AG04450 (cell line): ENCODE measurements around the gene ATP10B. TPM values are rescaled to one million over a fixed set of nuclear protein-coding genes. Genes with fewer than 3 reads are reported as not detected.

Experiments used
- CTCF ChIA-PET: fragments of 300-600, 350-600 bp; formaldehyde crosslinking; extraction: SDS; loops from one replicate; lab custom pipeline; 2022; ENCODE audit warnings: antibody characterized with exemption, inconsistent platforms; lab: Charles Lee
- POLR2A ChIA-PET: fragments of 350-600 bp; formaldehyde crosslinking; extraction: SDS; loops from one replicate; lab custom pipeline; 2021; ENCODE audit warnings: antibody characterized with exemption, inconsistent platforms; lab: Yijun Ruan, JAX
- DNase-seq: peaks from one replicate; pipeline ENCODE4 v3.0.0-alpha.2; 2011; ENCODE audit warnings: low read depth, low spot score
- H3K27ac ChIP-seq: one replicate; pipeline ENCODE4 v1.5.1; 2012; ENCODE audit warnings: low read depth, low read length, control low read depth
- H3K27me3 ChIP-seq: one replicate; pipeline ENCODE4 v1.6.0; 2012; ENCODE audit warnings: low read length; ENCODE audit not compliant: control insufficient read depth, insufficient read depth
- H3K4me3 ChIP-seq: 2 replicates; pipeline ENCODE4 v1.5.1; 2011; ENCODE audit warnings: mild to moderate bottlenecking, low read depth, low read length, control low read depth
- H3K9me3 ChIP-seq: 2 replicates; pipeline ENCODE4 v1.5.1; 2012; ENCODE audit warnings: low read length; ENCODE audit not compliant: control insufficient read depth, insufficient read depth
- CTCF ChIP-seq: IDR thresholded peaks from 2 replicates; pipeline ENCODE4 v1.5.1; 2011; ENCODE audit warnings: low read depth, low read length, control low read depth, inconsistent platforms
- polyA plus RNA-seq: library from polyadenylated mRNA; depleted of rRNA; stranded (reverse); fragments of >200 nt; gene quantifications from 2 replicates; pipeline ENCODE4 v1.2.3, GENCODE V29; 2011

Gene ATP10B
- polyA plus RNA-seq, 1 experiment = not detected

- H3K4me3 ChIP-seq = no peak overlapping the region
- H3K27me3 ChIP-seq = no peaks in the 10 kb centered on the region
- ChIA-PET POLR2A (no interaction called here), CTCF (no interaction called here)
- no peak overlapping the region for H3K27ac ChIP-seq
- no peak for DNase-seq
- no peaks in the 10 kb centered on the region for H3K9me3 ChIP-seq
- no peak for TF ChIP-seq CTCF
Measured at GRCh38 chr5:160799184-160799583, 52.8 kb downstream of the ATP10B start.

GRCh38 chr5:160797020-160797419, 55.0 kb downstream of the ATP10B start:
- DNase-seq = no peak
- TF ChIP-seq CTCF = no peak
- Histone ChIP-seq H3K4me3 (no peak overlapping the region), H3K9me3 (no peaks in the 10 kb centered on the region), H3K27ac (no peak overlapping the region), H3K27me3 (no peaks in the 10 kb centered on the region)
- POLR2A ChIA-PET = no interaction called here
- CTCF ChIA-PET = no interaction called here

- ChIA-PET CTCF (no interaction called here), POLR2A (no interaction called here)
- no peak for TF ChIP-seq CTCF
- Histone ChIP-seq H3K4me3 (no peak overlapping the region), H3K9me3 (no peaks in the 10 kb centered on the region), H3K27ac (no peak overlapping the region), H3K27me3 (no peaks in the 10 kb centered on the region)
- no peak for DNase-seq
Measured at GRCh38 chr5:160793530-160793899, 58.5 kb downstream of the ATP10B start.

- ChIA-PET CTCF (no interaction called here), POLR2A (no interaction called here)
- no peak for TF ChIP-seq CTCF
Measured at GRCh38 chr5:160792732-160793529, 59.1 kb downstream of the ATP10B start.

GRCh38 chr5:160792281-160792680, 59.7 kb downstream of the ATP10B start:
- TF ChIP-seq CTCF = no peak
- DNase-seq = no peak
- CTCF ChIA-PET = no interaction called here
- H3K4me3 ChIP-seq = no peak overlapping the region
- no peak overlapping the region for H3K27ac ChIP-seq
- no peaks in the 10 kb centered on the region for H3K9me3 ChIP-seq
- POLR2A ChIA-PET = no interaction called here
- no peaks in the 10 kb centered on the region for H3K27me3 ChIP-seq

More at GRCh38 chr5:160792732-160793529, 59.1 kb downstream of the ATP10B start:
- H3K27me3 ChIP-seq = no peaks in the 10 kb centered on the region
- no peak overlapping the region for H3K27ac ChIP-seq
- no peak overlapping the region for H3K4me3 ChIP-seq
- DNase-seq = no peak
- H3K9me3 ChIP-seq = no peaks in the 10 kb centered on the region
